Neutrophil (primary cell): ENCODE measurements around the gene PCBP4.

Experiments used
- H3K27ac ChIP-seq: fragments of 200-600 bp; sonication (generic); 2 replicates; pipeline ENCODE4 v1.5.1; 2016; ENCODE audit warnings: mild to moderate bottlenecking, moderate library complexity
- H3K27me3 ChIP-seq: fragments of 200-600 bp; sonication (generic); 2 replicates; pipeline ENCODE4 v1.6.0; 2016; ENCODE audit warnings: mild to moderate bottlenecking
- H3K36me3 ChIP-seq: fragments of 200-600 bp; sonication (generic); 2 replicates; pipeline ENCODE4 v1.5.1; 2017
- H3K4me1 ChIP-seq, 2 experiments: fragments of 200-600 bp in 1 of 2; sonication (generic) in 1 of 2; 1 replicate in 1 of 2; 2 replicates in 1 of 2; pipeline versions ENCODE4 v1.5.1 to v1.6.1; 2013 to 2016; ENCODE audit warnings: low read depth in 1 of 2, low read length in 1 of 2, mild to moderate bottlenecking in 1 of 2, moderate library complexity in 1 of 2; ENCODE audit not compliant: control insufficient read depth in 1 of 2, insufficient read depth in 1 of 2
- H3K4me3 ChIP-seq, 2 experiments: fragments of 200-600 bp in 1 of 2; sonication (generic) in 1 of 2; 1 replicate in 1 of 2; 2 replicates in 1 of 2; pipeline ENCODE4 v1.5.1; 2013 to 2016; ENCODE audit warnings: low read depth in 1 of 2, low read length in 1 of 2, mild to moderate bottlenecking in 1 of 2, moderate library complexity in 1 of 2
- H3K9me3 ChIP-seq: fragments of 200-600 bp; sonication (generic); 2 replicates; pipeline ENCODE4 v1.5.1; 2016
- CTCF ChIP-seq: fragments of 200-600 bp; sonication (generic); IDR thresholded peaks from 2 replicates; pipeline ENCODE4 v1.5.1; 2016; ENCODE audit warnings: antibody characterized with exemption

The PCBP4 gene

DNA sequence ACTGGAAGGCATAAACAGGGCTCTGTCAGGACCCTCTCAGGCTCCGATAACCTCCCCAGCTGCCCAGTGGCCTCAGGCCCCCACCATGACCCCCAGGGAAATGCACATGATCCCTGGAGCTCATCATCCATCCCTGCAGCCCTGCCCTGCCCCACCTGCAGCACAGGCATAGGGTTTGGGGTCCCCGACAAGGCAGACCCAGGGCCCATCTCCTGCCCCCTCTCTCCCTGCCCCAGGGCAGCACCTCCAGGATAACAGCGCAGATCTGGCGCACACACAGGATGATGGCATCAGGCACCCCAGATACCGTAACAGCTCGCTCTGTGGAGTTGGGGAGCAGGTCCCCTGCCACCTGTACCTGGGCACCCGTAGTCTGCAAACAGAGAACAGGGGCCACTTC lies 7.6 kb downstream of the PCBP4 start:
- Histone ChIP-seq H3K4me3 (no peak overlapping the region), H3K36me3 (no peaks in the 10 kb centered on the region)

DNA sequence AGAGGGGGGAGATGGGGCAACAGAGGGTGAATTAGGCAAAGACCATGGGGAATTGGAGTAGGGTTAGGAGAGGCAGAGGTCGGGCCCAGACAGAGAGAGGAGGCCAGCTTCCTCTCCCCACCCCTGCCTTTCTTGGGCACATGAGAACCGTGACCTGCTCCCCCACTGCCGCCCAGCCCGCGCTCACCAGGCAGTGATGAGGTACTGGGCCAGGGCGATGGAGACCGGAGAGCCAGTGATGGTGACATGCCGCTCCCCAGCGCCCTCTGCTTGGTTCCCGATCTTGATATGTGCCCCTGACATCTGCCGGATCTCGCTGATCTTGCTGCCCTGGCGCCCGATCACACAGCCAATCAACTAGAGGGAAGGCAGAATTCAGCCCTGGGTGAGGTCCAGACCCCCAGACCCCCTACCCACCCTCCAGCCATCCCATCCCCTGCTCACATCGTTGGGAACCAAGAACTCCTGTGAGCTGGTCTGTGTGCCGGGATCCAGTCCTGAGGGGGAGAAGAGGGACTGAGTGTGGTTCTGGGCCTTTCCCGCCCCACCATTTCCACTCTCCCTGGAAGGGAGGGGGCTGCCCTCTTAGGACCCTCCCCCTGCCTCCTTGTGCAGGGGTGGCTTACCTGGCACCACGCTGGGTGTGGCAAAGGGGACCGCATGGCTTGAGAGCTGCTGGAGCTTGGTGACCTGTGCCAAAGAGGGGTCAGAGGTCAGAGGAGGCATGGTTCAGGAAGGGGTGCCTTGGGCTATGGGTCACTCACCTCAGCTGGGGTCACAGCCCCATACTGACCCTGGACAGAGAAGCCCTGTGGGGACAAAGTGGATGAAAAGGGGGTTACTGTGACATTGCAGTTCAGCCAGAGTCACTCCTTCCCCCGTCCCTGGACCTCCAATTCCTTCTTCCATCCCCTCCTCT lies 8.4 kb downstream of the PCBP4 start:
- TF ChIP-seq CTCF: no peak

More for the DNA sequence above, 7.6 kb downstream of the PCBP4 start:
- Histone ChIP-seq H3K27ac (no peak overlapping the region), H3K4me1 (peaks cover 13 to 19% of the 10 kb centered on the region in 2 experiments), H3K9me3 (no peaks in the 10 kb centered on the region), H3K27me3 (peaks cover 99% of the 10 kb centered on the region)
- no peak for TF ChIP-seq CTCF

GRCh38 chr3:51957520-51958205 lies 9.6 kb downstream of the PCBP4 start:
- TF ChIP-seq CTCF: no peak
- no peaks in the 10 kb centered on the region for H3K9me3 ChIP-seq
- H3K4me1 ChIP-seq: peaks cover 13 to 31% of the 10 kb centered on the region in 2 experiments
- H3K27me3 ChIP-seq: peaks cover 89% of the 10 kb centered on the region
- no peak overlapping the region for H3K4me3 ChIP-seq
- H3K27ac ChIP-seq: no peak overlapping the region
- H3K36me3 ChIP-seq: no peaks in the 10 kb centered on the region

More for the DNA sequence above, 8.4 kb downstream of the PCBP4 start:
- Histone ChIP-seq H3K9me3 (no peaks in the 10 kb centered on the region), H3K27me3 (peaks cover 99% of the 10 kb centered on the region), H3K4me1 (peaks cover 13 to 25% of the 10 kb centered on the region in 2 experiments), H3K27ac (no peak overlapping the region), H3K4me3 (no peak overlapping the region), H3K36me3 (no peaks in the 10 kb centered on the region)

DNA sequence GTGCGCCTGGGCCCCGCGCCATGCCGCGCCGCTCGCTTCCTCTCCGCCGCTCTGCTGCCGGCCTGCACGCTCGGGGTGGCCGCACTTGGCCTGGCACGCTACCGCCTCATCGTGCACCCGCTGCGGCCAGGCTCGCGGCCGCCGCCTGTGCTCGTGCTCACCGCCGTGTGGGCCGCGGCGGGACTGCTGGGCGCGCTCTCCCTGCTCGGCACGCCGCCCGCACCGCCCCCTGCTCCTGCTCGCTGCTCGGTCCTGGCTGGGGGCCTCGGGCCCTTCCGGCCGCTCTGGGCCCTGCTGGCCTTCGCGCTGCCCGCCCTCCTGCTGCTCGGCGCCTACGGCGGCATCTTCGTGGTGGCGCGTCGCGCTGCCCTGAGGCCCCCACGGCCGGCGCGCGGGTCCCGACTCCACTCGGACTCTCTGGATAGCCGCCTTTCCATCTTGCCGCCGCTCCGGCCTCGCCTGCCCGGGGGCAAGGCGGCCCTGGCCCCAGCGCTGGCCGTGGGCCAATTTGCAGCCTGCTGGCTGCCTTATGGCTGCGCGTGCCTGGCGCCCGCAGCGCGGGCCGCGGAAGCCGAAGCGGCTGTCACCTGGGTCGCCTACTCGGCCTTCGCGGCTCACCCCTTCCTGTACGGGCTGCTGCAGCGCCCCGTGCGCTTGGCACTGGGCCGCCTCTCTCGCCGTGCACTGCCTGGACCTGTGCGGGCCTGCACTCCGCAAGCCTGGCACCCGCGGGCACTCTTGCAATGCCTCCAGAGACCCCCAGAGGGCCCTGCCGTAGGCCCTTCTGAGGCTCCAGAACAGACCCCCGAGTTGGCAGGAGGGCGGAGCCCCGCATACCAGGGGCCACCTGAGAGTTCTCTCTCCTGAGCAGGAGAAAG lies 11.1 kb downstream of the PCBP4 start:
- H3K27ac ChIP-seq: no peak overlapping the region
- no peaks in the 10 kb centered on the region for H3K9me3 ChIP-seq
- peaks cover 74% of the 10 kb centered on the region for H3K27me3 ChIP-seq
- peaks cover 13 to 31% of the 10 kb centered on the region in 2 experiments for H3K4me1 ChIP-seq
- no peaks in the 10 kb centered on the region for H3K36me3 ChIP-seq
- TF ChIP-seq CTCF: no peak
- peak overlapping the region in 1 of 2 experiments; percentile 28 for H3K4me3 ChIP-seq
